Uterus (tissue), 4 donors: ENCODE data around the gene OR13A1. TPM values are rescaled to one million over a fixed set of nuclear protein-coding genes. Genes with fewer than 3 reads are reported as not detected.
"Not testable (repeated sequence)": the region's sequence is repeated elsewhere in the genome, so short reads cannot be mapped to it uniquely, and the experiment has no call there.

Experiments
- DNase-seq, 2 donors: peaks; one replicate each; pipeline ENCODE4 v3.0.0-alpha.2; 2019 to 2020
- H3K27ac ChIP-seq, 2 donors: fragments of 200-600 bp; sonication (generic); 1 replicate in 1 of 2; 2 replicates in 1 of 2; pipeline ENCODE4 v1.5.1; 2016 to 2018
- H3K27me3 ChIP-seq, 2 donors: fragments of 200-600 bp; sonication (generic); one replicate each; pipeline ENCODE4 v1.5.1; 2018 to 2019; ENCODE audit warnings: control low read depth in 1 of 2
- H3K36me3 ChIP-seq, 2 donors: fragments of 200-600 bp; sonication (generic); one replicate each; pipeline ENCODE4 v1.5.1; 2019; ENCODE audit warnings: control low read depth in 1 of 2
- H3K4me1 ChIP-seq, 2 donors: fragments of 200-600 bp; sonication (generic); one replicate each; pipeline ENCODE4 v1.5.1; 2018 to 2019; ENCODE audit warnings: control low read depth in 1 of 2
- H3K4me3 ChIP-seq, 2 donors: fragments of 200-600 bp; sonication (generic); 1 replicate in 1 of 2; 2 replicates in 1 of 2; pipeline ENCODE4 v1.5.1; 2018 to 2019; ENCODE audit warnings: mild to moderate bottlenecking in 1 of 2
- H3K9me3 ChIP-seq, 2 donors: fragments of 200-600 bp; sonication (generic); one replicate each; pipeline ENCODE4 v1.5.1; 2019; ENCODE audit warnings: control low read depth in 1 of 2
- CTCF ChIP-seq, 4 experiments: fragments of 200-600 bp in 2 of 4; fragments of 450-650 bp in 2 of 4; sonication (generic) in 2 of 4; IDR thresholded peaks; one replicate each; pipeline ENCODE4 v1.5.1; 2016 to 2019; ENCODE audit warnings: antibody characterized with exemption in 4 of 4, mild to moderate bottlenecking in 2 of 4, moderate library complexity in 1 of 4
- POLR2A ChIP-seq, 2 donors: fragments of 450-650 bp; IDR thresholded peaks; one replicate each; pipeline ENCODE4 v1.6.1; 2016; ENCODE audit warnings: antibody characterized with exemption in 2 of 2, mild to moderate bottlenecking in 1 of 2, moderate library complexity in 1 of 2
- intact Hi-C: fragments of 100-400 bp; cut with DNase I; formaldehyde crosslinking; loops from one replicate; pipeline ENCODE4 v1.15.1; 2023; ENCODE audit warnings: low total_unique reads
- total RNA-seq, 4 donors: library from RNA; depleted of rRNA in 3 of 4; stranded (reverse); fragments of >200 nt in 3 of 4; gene quantifications; one replicate each; pipeline versions ENCODE4 v1.1.0 to v1.2.4, GENCODE V29; 2014 to 2023
- donor health status: DM: yes; HTN: yes; CAD: no.

Gene OR13A1
- total RNA-seq, 4 donors from 2014 or later: 1.2 TPM; not detected in 3

- Histone ChIP-seq H3K9me3 (no peaks in the 10 kb centered on the region), H3K4me3 (no peak overlapping the region), H3K27me3 (no peaks in the 10 kb centered on the region), H3K36me3 (no peaks in the 10 kb centered on the region), H3K4me1 (no peaks in the 10 kb centered on the region), H3K27ac (no peak overlapping the region)
- intact Hi-C loops: no loop called here
- DNase-seq: no peak
- TF ChIP-seq CTCF (IDR thresholded peaks at IDR 0.05) (no peak), POLR2A (IDR thresholded peaks at IDR 0.05) (no peak)
These were observed 49.4 kb downstream of the OR13A1 start for GRCh38 chr10:45265996-45266395.

GRCh38 chr10:45261946-45262345 is 53.5 kb downstream of the OR13A1 start:
- Histone ChIP-seq H3K9me3 (no peaks in the 10 kb centered on the region), H3K36me3 (no peaks in the 10 kb centered on the region), H3K27me3 (no peaks in the 10 kb centered on the region), H3K4me1 (no peaks in the 10 kb centered on the region), H3K4me3 (no peak overlapping the region), H3K27ac (no peak overlapping the region)
- intact Hi-C loops: no loop called here
- no peak for DNase-seq
- TF ChIP-seq POLR2A (IDR thresholded peaks at IDR 0.05) (no peak), CTCF (IDR thresholded peaks at IDR 0.05) (no peak)

GRCh38 chr10:45261243-45261775 is 54.1 kb downstream of the OR13A1 start:
- Histone ChIP-seq H3K27me3 (no peaks in the 10 kb centered on the region), H3K4me3 (no peak overlapping the region), H3K36me3 (no peaks in the 10 kb centered on the region), H3K4me1 (no peaks in the 10 kb centered on the region), H3K9me3 (no peaks in the 10 kb centered on the region), H3K27ac (no peak overlapping the region)
- intact Hi-C loops: no loop called here
- DNase-seq: no peak
- TF ChIP-seq CTCF (IDR thresholded peaks at IDR 0.05) (no peak), POLR2A (IDR thresholded peaks at IDR 0.05) (no peak)

- H3K27me3 ChIP-seq, H3K36me3 ChIP-seq, DNase-seq, H3K4me1 ChIP-seq, H3K27ac ChIP-seq, H3K9me3 ChIP-seq, H3K4me3 ChIP-seq, intact Hi-C loops: not testable (repeated sequence)
These were observed 54.8 kb downstream of the OR13A1 start for GRCh38 chr10:45260635-45261034.

GRCh38 chr10:45259786-45260495 is 55.5 kb downstream of the OR13A1 start:
- H3K36me3 ChIP-seq, H3K4me3 ChIP-seq, H3K4me1 ChIP-seq, H3K27ac ChIP-seq, intact Hi-C loops, H3K27me3 ChIP-seq, DNase-seq, H3K9me3 ChIP-seq: not testable (repeated sequence)

- Histone ChIP-seq H3K36me3 (no peaks in the 10 kb centered on the region), H3K27ac (no peak overlapping the region), H3K4me3 (no peak overlapping the region), H3K9me3 (no peaks in the 10 kb centered on the region), H3K27me3 (no peaks in the 10 kb centered on the region), H3K4me1 (no peaks in the 10 kb centered on the region)
- intact Hi-C loops: no loop called here
- TF ChIP-seq CTCF (IDR thresholded peaks at IDR 0.05) (no peak), POLR2A (IDR thresholded peaks at IDR 0.05) (no peak)
- no peak for DNase-seq
These were observed 57.8 kb downstream of the OR13A1 start for GRCh38 chr10:45257600-45257999.
